ENCODE measurements around the gene INF2. TPM values are rescaled to one million over a fixed set of nuclear protein-coding genes. Genes with fewer than 3 reads are reported as not detected.

Gene INF2
- total RNA-seq, 4 donors from 2014 or later = 187 to 510 (median 205) TPM

- Histone ChIP-seq H3K9me3 (no peaks in the 10 kb centered on the region), H3K36me3 (no peaks in the 10 kb centered on the region), H3K4me1 (peaks cover 0 to 11% (median 10%) of the 10 kb centered on the region in 4 donors), H3K27me3 (no peaks in the 10 kb centered on the region), H3K4me3 (no peak overlapping the region), H3K27ac (no peak overlapping the region)
- no peak for DNase-seq
- TF ChIP-seq POLR2A (IDR thresholded peaks at IDR 0.05) (no peak), EP300 (IDR thresholded peaks at IDR 0.05; ENCODE audit: low read depth) (no peak), CTCF (IDR thresholded peaks at IDR 0.05) (no peak), POLR2AphosphoS5 (IDR thresholded peaks at IDR 0.05) (no peak)
- intact Hi-C loops (cut with DNase I; ENCODE audit: low total_unique reads) (no loop called here), in situ Hi-C loops (cut with MboI; ENCODE audit: low pct_ligation_motif_present in 1 of 4, low pct_unique_long_range_greater_than_20kb in 1 of 4, low sequenced_read_pairs in 3 of 4) (loop anchor here in 1 of 4 donors (10.0 kb wide), 1 partner anchor 51 kb away; no protein-coding TSS in a partner anchor)
- 85 to 100% methylated on average over 3 to 6 of the region's 6 CpGs for WGBS, 2 donors (ENCODE audit: low coverage in 1 of 2)
Observed at GRCh38 chr14:104654119-104654518, 35.3 kb upstream of the INF2 start.

GRCh38 chr14:104655128-104655848 lies 34.1 kb upstream of the INF2 start:
- no peak for TF ChIP-seq POLR2AphosphoS5 (IDR thresholded peaks at IDR 0.05)
- no peak for TF ChIP-seq POLR2A (IDR thresholded peaks at IDR 0.05)
- no peak for TF ChIP-seq EP300 (IDR thresholded peaks at IDR 0.05; ENCODE audit: low read depth)
- no peak for TF ChIP-seq CTCF (IDR thresholded peaks at IDR 0.05)
- H3K4me3 ChIP-seq = no peak overlapping the region
- no peak overlapping the region for H3K27ac ChIP-seq
- no peaks in the 10 kb centered on the region for H3K9me3 ChIP-seq
- intact Hi-C loops (cut with DNase I; ENCODE audit: low total_unique reads) (no loop called here), in situ Hi-C loops (cut with MboI; ENCODE audit: low pct_ligation_motif_present in 1 of 4, low pct_unique_long_range_greater_than_20kb in 1 of 4, low sequenced_read_pairs in 3 of 4) (loop anchor here in 1 of 4 donors (10.0 kb wide), 1 partner anchor 50 kb away; no protein-coding TSS in a partner anchor)
- H3K27me3 ChIP-seq = peaks cover 11% of the 10 kb centered on the region
- no peaks in the 10 kb centered on the region for H3K36me3 ChIP-seq
- H3K4me1 ChIP-seq = peaks cover 0 to 15% (median 6%) of the 10 kb centered on the region in 4 donors
- 88 to 100% methylated on average over 1 to 14 of the region's 14 CpGs for WGBS, 2 donors (ENCODE audit: low coverage in 1 of 2)
- no peak for DNase-seq

- H3K4me3 ChIP-seq = no peak overlapping the region
- TF ChIP-seq POLR2AphosphoS5 (IDR thresholded peaks at IDR 0.05) = no peak
- no peak for TF ChIP-seq CTCF (IDR thresholded peaks at IDR 0.05)
- TF ChIP-seq POLR2A (IDR thresholded peaks at IDR 0.05) = no peak
- no peak for TF ChIP-seq EP300 (IDR thresholded peaks at IDR 0.05; ENCODE audit: low read depth)
- intact Hi-C loops (cut with DNase I; ENCODE audit: low total_unique reads) (no loop called here), in situ Hi-C loops (cut with MboI; ENCODE audit: low pct_ligation_motif_present in 1 of 4, low pct_unique_long_range_greater_than_20kb in 1 of 4, low sequenced_read_pairs in 3 of 4) (loop anchor here in 1 of 4 donors (10.0 kb wide), 1 partner anchor 49 kb away; no protein-coding TSS in a partner anchor)
- H3K27ac ChIP-seq = no peak overlapping the region
- WGBS, 2 donors (ENCODE audit: low coverage in 1 of 2) = 67 to 100% methylated on average over 2 to 29 of the region's 29 CpGs
- no peaks in the 10 kb centered on the region for H3K36me3 ChIP-seq
- DNase-seq = no peak
- peaks cover 0 to 9% (median 0%) of the 10 kb centered on the region in 4 donors for H3K4me1 ChIP-seq
- H3K9me3 ChIP-seq = no peaks in the 10 kb centered on the region
- peaks cover 18% of the 10 kb centered on the region for H3K27me3 ChIP-seq
Observed at GRCh38 chr14:104656014-104656714, 33.3 kb upstream of the INF2 start.

GRCh38 chr14:104657101-104657524 lies 32.3 kb upstream of the INF2 start:
- H3K27me3 ChIP-seq = peaks cover 18% of the 10 kb centered on the region
- no peak overlapping the region for H3K4me3 ChIP-seq
- intact Hi-C loops (cut with DNase I; ENCODE audit: low total_unique reads) = no loop called here
- no peak for DNase-seq
- H3K27ac ChIP-seq = no peak overlapping the region
- in situ Hi-C loops (cut with MboI; ENCODE audit: low pct_ligation_motif_present in 1 of 4, low pct_unique_long_range_greater_than_20kb in 1 of 4, low sequenced_read_pairs in 3 of 4) = loop anchor here in 1 of 4 donors (10.0 kb wide), 1 partner anchor 48 kb away; no protein-coding TSS in a partner anchor
- peaks cover 0 to 9% (median 0%) of the 10 kb centered on the region in 4 donors for H3K4me1 ChIP-seq
- no peaks in the 10 kb centered on the region for H3K9me3 ChIP-seq
- TF ChIP-seq EP300 (IDR thresholded peaks at IDR 0.05; ENCODE audit: low read depth) (no peak), POLR2A (IDR thresholded peaks at IDR 0.05) (no peak), POLR2AphosphoS5 (IDR thresholded peaks at IDR 0.05) (no peak), CTCF (IDR thresholded peaks at IDR 0.05) (no peak)
- 40% methylated on average over 8 of the region's 8 CpGs; no CpG with 5 or more reads in 1 of the 2 donors for WGBS, 2 donors (ENCODE audit: low coverage in 1 of 2)
- no peaks in the 10 kb centered on the region for H3K36me3 ChIP-seq

Data from transverse colon (tissue), 4 donors.